ENCODE measurements around the gene ASAP3. TPM values are rescaled to one million over a fixed set of nuclear protein-coding genes. Genes with fewer than 3 reads are reported as not detected.
"Not testable (repeated sequence)": the region's sequence is repeated elsewhere in the genome, so short reads cannot be mapped to it uniquely, and the experiment has no call there.

ASAP3 gene
- total RNA-seq, 6 experiments from 2014 or later, result 5.9 to 14.5 (median 12.3) TPM

GRCh38 chr1:23506376-23507107 is 22.6 kb upstream of the ASAP3 start:
- no peaks in the 10 kb centered on the region for H3K9me3 Mint-ChIP-seq
- DNase-seq, result no peak
- H3K27ac Mint-ChIP-seq, result no peak overlapping the region
- no peak for TF ChIP-seq CTCF (IDR thresholded peaks at IDR 0.05)
- H3K4me1 Mint-ChIP-seq (ENCODE audit: low read depth), result no peaks in the 10 kb centered on the region
- no peak overlapping the region for H3K4me3 Mint-ChIP-seq
- no peaks in the 10 kb centered on the region for H3K36me3 Mint-ChIP-seq (ENCODE audit: low read depth)
- H3K27me3 Mint-ChIP-seq (ENCODE audit: insufficient read depth), result peaks cover 2% of the 10 kb centered on the region; the same call in 1 of the 2 replicates

GRCh38 chr1:23505851-23506250 is 21.9 kb upstream of the ASAP3 start:
- Mint-ChIP-seq H3K4me3 (no peak overlapping the region), H3K9me3 (no peaks in the 10 kb centered on the region), H3K27me3 (ENCODE audit: insufficient read depth) (peaks cover 4% of the 10 kb centered on the region; the same call in 1 of the 2 replicates), H3K36me3 (ENCODE audit: low read depth) (no peaks in the 10 kb centered on the region), H3K4me1 (ENCODE audit: low read depth) (no peaks in the 10 kb centered on the region), H3K27ac (no peak overlapping the region)
- DNase-seq, result no peak
- TF ChIP-seq CTCF (IDR thresholded peaks at IDR 0.05), result no peak

- not testable (repeated sequence) for H3K27me3 Mint-ChIP-seq (ENCODE audit: insufficient read depth); H3K36me3 Mint-ChIP-seq (ENCODE audit: low read depth); DNase-seq; H3K27ac Mint-ChIP-seq; H3K4me1 Mint-ChIP-seq (ENCODE audit: low read depth); H3K4me3 Mint-ChIP-seq; H3K9me3 Mint-ChIP-seq
Measured at GRCh38 chr1:23504156-23504555, 20.2 kb upstream of the ASAP3 start.

DNA sequence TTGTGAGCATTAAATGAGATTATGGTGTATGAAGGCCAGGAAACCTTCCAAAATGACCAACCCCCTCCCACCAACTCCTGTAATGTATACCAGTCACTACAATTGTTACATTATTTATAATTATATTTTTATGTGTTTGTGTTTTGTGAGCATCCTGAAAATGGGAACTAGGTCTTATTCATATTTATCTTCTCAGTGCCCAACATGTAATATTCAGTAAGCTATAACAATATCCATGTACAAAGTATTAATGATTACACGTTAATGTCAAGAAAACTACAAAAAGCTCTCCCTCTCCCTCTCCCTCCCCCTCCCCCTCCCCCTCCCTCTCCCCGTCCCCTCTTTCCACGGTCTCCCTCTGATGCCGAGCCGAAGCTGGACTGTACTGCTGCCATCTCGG is 19.0 kb upstream of the ASAP3 start:
- no peak overlapping the region for H3K27ac Mint-ChIP-seq
- peaks cover 4% of the 10 kb centered on the region for H3K27me3 Mint-ChIP-seq (ENCODE audit: insufficient read depth)
- no peaks in the 10 kb centered on the region for H3K36me3 Mint-ChIP-seq (ENCODE audit: low read depth)
- H3K9me3 Mint-ChIP-seq, result no peaks in the 10 kb centered on the region
- no peak for TF ChIP-seq CTCF (IDR thresholded peaks at IDR 0.05)
- no peak for DNase-seq
- H3K4me3 Mint-ChIP-seq, result no peak overlapping the region
- no peaks in the 10 kb centered on the region for H3K4me1 Mint-ChIP-seq (ENCODE audit: low read depth)

DNA sequence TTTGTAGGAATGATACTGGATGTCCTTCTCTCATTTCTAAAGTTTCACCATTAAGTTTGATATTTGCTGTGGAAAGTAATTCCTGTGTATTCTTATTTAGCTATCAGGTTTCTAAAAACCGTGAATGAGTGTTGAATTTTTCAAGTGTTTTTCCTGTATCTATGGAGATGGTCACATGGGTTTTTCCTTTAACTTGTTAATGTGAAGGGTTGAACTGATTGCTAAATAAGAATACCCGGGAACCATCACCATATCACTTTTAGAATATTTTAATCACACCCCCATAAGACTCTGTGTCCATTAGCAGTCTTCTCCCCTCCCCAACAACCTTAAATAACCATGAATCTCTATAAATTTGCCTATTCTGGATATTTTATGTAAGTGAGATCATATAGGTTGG is 16.5 kb upstream of the ASAP3 start:
- no peaks in the 10 kb centered on the region for H3K9me3 Mint-ChIP-seq
- no peaks in the 10 kb centered on the region for H3K4me1 Mint-ChIP-seq (ENCODE audit: low read depth)
- no peaks in the 10 kb centered on the region for H3K36me3 Mint-ChIP-seq (ENCODE audit: low read depth)
- no peak for TF ChIP-seq CTCF (IDR thresholded peaks at IDR 0.05)
- no peak overlapping the region for H3K27ac Mint-ChIP-seq
- no peak overlapping the region for H3K4me3 Mint-ChIP-seq
- DNase-seq, result no peak
- peaks cover 4% of the 10 kb centered on the region for H3K27me3 Mint-ChIP-seq (ENCODE audit: insufficient read depth)

- no peak overlapping the region for H3K4me3 Mint-ChIP-seq
- H3K36me3 Mint-ChIP-seq (ENCODE audit: low read depth), result no peaks in the 10 kb centered on the region
- H3K4me1 Mint-ChIP-seq (ENCODE audit: low read depth), result no peaks in the 10 kb centered on the region
- H3K9me3 Mint-ChIP-seq, result no peaks in the 10 kb centered on the region
- no peak for TF ChIP-seq CTCF (IDR thresholded peaks at IDR 0.05)
- peaks cover 11% of the 10 kb centered on the region; the same call in 1 of the 2 replicates for H3K27me3 Mint-ChIP-seq (ENCODE audit: insufficient read depth)
- peak overlapping the region; percentile 62 for H3K27ac Mint-ChIP-seq
- DNase-seq, result no peak
Measured at GRCh38 chr1:23497777-23498439, 13.9 kb upstream of the ASAP3 start.

Measured in HFFc6 (cell line).